GM23338 (cell line): ENCODE results near the gene DAND5.

Experiments
- CTCF ChIP-seq, 2 experiments: fragments of 200-600 bp in 1 of 2; sonication (generic) in 1 of 2; conservative IDR thresholded peaks; 2 replicates each; pipeline versions ENCODE4 v1.5.1 to v1.6.1; 2016 to 2017; ENCODE audit warnings: antibody characterized with exemption in 2 of 2, low read depth in 2 of 2, mild to moderate bottlenecking in 2 of 2, moderate library complexity in 1 of 2
- POLR2AphosphoS5 ChIP-seq: IDR thresholded peaks from 2 replicates; pipeline ENCODE4 v1.6.1; 2016; ENCODE audit warnings: antibody characterized with exemption, low read depth

- TF ChIP-seq CTCF (conservative IDR thresholded peaks at IDR 0.05; ENCODE audit: low read depth in 2 of 2) (no peak), POLR2AphosphoS5 (no peak; the same call in none of the 2 replicates)
Measured at GRCh38 chr19:12937093-12937926, 32.1 kb upstream of the DAND5 start.
